Measurements from ENCODE around the gene KNOP1. TPM values are rescaled to one million over a fixed set of nuclear protein-coding genes. Genes with fewer than 3 reads are reported as not detected.

Gene KNOP1
- total RNA-seq, 2 experiments from 2014 or later, result 19.7 to 33.2 TPM

GRCh38 chr16:19678804-19679203 lies 39.2 kb downstream of the KNOP1 start:
- intact Hi-C loops (cut with micrococcal nuclease; ENCODE audit: unreplicated experiment), result no loop called here
- no peaks in the 10 kb centered on the region for H3K9me3 ChIP-seq (ENCODE audit: low read length)
- no peak overlapping the region for H2AFZ ChIP-seq (ENCODE audit: low read length)
- no peaks in the 10 kb centered on the region for H3K4me1 ChIP-seq (ENCODE audit: insufficient read depth, low read length, poor library complexity, severe bottlenecking)
- no peaks in the 10 kb centered on the region for H4K20me1 ChIP-seq (ENCODE audit: insufficient read depth, low read length)
- no peak overlapping the region for H3K4me3 ChIP-seq (ENCODE audit: low read depth, low read length, poor library complexity, severe bottlenecking)
- ChIA-PET POLR2A (no interaction called here), CTCF (ENCODE audit: unreplicated experiment) (no interaction called here)
- DNase-seq (ENCODE audit: low spot score), result no peak
- H3K9me2 ChIP-seq (ENCODE audit: insufficient read depth, low read length), result no peaks in the 10 kb centered on the region
- peaks cover 12% of the 10 kb centered on the region for H3K36me3 ChIP-seq (ENCODE audit: insufficient read depth, low read length)
- H3K79me2 ChIP-seq (ENCODE audit: insufficient read depth, low read depth, low read length), result no peaks in the 10 kb centered on the region
- BruUV-seq (replicated peaks), result no TSS peak
- TF ChIP-seq CTCF (conservative IDR thresholded peaks at IDR 0.05; ENCODE audit: low read length), result no peak
- no peak for TF ChIP-seq EZH2phosphoT487 (IDR thresholded peaks at IDR 0.05; ENCODE audit: borderline replicate concordance, low read depth, low read length)
- H3K27ac ChIP-seq (ENCODE audit: low read depth, low read length, poor library complexity, severe bottlenecking), result no peak overlapping the region
- no peak overlapping the region for H3K4me2 ChIP-seq (ENCODE audit: low read length)

GRCh38 chr16:19677402-19677801 lies 40.6 kb downstream of the KNOP1 start:
- CTCF ChIA-PET (ENCODE audit: unreplicated experiment), result no interaction called here
- no peak overlapping the region for H3K4me3 ChIP-seq (ENCODE audit: low read depth, low read length, poor library complexity, severe bottlenecking)
- POLR2A ChIA-PET, result no interaction called here
- intact Hi-C loops (cut with micrococcal nuclease; ENCODE audit: unreplicated experiment), result no loop called here
- H3K79me2 ChIP-seq (ENCODE audit: insufficient read depth, low read depth, low read length), result no peaks in the 10 kb centered on the region
- no TSS peak for BruUV-seq (replicated peaks)
- H3K27ac ChIP-seq (ENCODE audit: low read depth, low read length, poor library complexity, severe bottlenecking), result no peak overlapping the region
- no peak overlapping the region for H2AFZ ChIP-seq (ENCODE audit: low read length)
- no peaks in the 10 kb centered on the region for H4K20me1 ChIP-seq (ENCODE audit: insufficient read depth, low read length)
- H3K9me3 ChIP-seq (ENCODE audit: low read length), result no peaks in the 10 kb centered on the region
- TF ChIP-seq EZH2phosphoT487 (IDR thresholded peaks at IDR 0.05; ENCODE audit: borderline replicate concordance, low read depth, low read length) (no peak), CTCF (conservative IDR thresholded peaks at IDR 0.05; ENCODE audit: low read length) (no peak)
- DNase-seq (ENCODE audit: low spot score), result no peak
- no peak overlapping the region for H3K4me2 ChIP-seq (ENCODE audit: low read length)
- H3K9me2 ChIP-seq (ENCODE audit: insufficient read depth, low read length), result no peaks in the 10 kb centered on the region
- no peaks in the 10 kb centered on the region for H3K36me3 ChIP-seq (ENCODE audit: insufficient read depth, low read length)
- no peaks in the 10 kb centered on the region for H3K4me1 ChIP-seq (ENCODE audit: insufficient read depth, low read length, poor library complexity, severe bottlenecking)

- DNase-seq (ENCODE audit: low spot score), result no peak
- H3K36me3 ChIP-seq (ENCODE audit: insufficient read depth, low read length), result peaks cover 4% of the 10 kb centered on the region; the same call in 1 of the 2 replicates
- POLR2A ChIA-PET, result interaction anchor here (0.7 kb wide), 1 partner anchor 37 kb away, joined by 5 read pairs; no protein-coding TSS in a partner anchor
- intact Hi-C loops (cut with micrococcal nuclease; ENCODE audit: unreplicated experiment), result no loop called here
- H2AFZ ChIP-seq (ENCODE audit: low read length), result no peak overlapping the region
- H3K79me2 ChIP-seq (ENCODE audit: insufficient read depth, low read depth, low read length), result no peaks in the 10 kb centered on the region
- no peak for TF ChIP-seq CTCF (conservative IDR thresholded peaks at IDR 0.05; ENCODE audit: low read length)
- no TSS peak for BruUV-seq (replicated peaks)
- H3K4me3 ChIP-seq (ENCODE audit: low read depth, low read length, poor library complexity, severe bottlenecking), result no peak overlapping the region
- no peaks in the 10 kb centered on the region for H3K9me2 ChIP-seq (ENCODE audit: insufficient read depth, low read length)
- H3K4me2 ChIP-seq (ENCODE audit: low read length), result no peak overlapping the region
- H3K9me3 ChIP-seq (ENCODE audit: low read length), result no peaks in the 10 kb centered on the region
- H4K20me1 ChIP-seq (ENCODE audit: insufficient read depth, low read length), result no peaks in the 10 kb centered on the region
- H3K4me1 ChIP-seq (ENCODE audit: insufficient read depth, low read length, poor library complexity, severe bottlenecking), result no peaks in the 10 kb centered on the region
- no peak overlapping the region for H3K27ac ChIP-seq (ENCODE audit: low read depth, low read length, poor library complexity, severe bottlenecking)
- CTCF ChIA-PET (ENCODE audit: unreplicated experiment), result no interaction called here
These were observed 43.5 kb downstream of the KNOP1 start for GRCh38 chr16:19674485-19674884.

All from OCI-LY7 (cell line).